Posterior vena cava (tissue), 2 donors: ENCODE measurements around the gene MED6. TPM values are rescaled to one million over a fixed set of nuclear protein-coding genes. Genes with fewer than 3 reads are reported as not detected.

Experiments
- DNase-seq: peaks from one replicate; pipeline ENCODE4 v3.0.0-alpha.2; 2020; ENCODE audit warnings: low spot score
- intact Hi-C, 2 donors: fragments of 100-400 bp; cut with DNase I; formaldehyde crosslinking; loops; one replicate each; pipeline versions ENCODE4 v1.14.1 to v1.14.2; 2022 to 2023
- long read RNA-seq, 2 donors: library from polyadenylated mRNA; unstranded; transcript quantifications; one replicate each; pipeline ENCODE4 v2.0.0, GENCODE V29; 2020 to 2021
- total RNA-seq, 2 donors: library from RNA; stranded (reverse); fragmentation: NEBNext Ultra II Directional; extraction: Animal tissue kit (Norgen Biotek cat#: 25700); gene quantifications; one replicate each; pipeline ENCODE4 v1.2.1, GENCODE V29; 2021
- donor health status: DM: yes; HTN: yes; CAD: no.
- donor health status: DM: yes; HTN: yes; CAD: no.

The MED6 gene
- 10 to 100 TPM; 22.1 to 27.3 TPM for total RNA-seq
- long read RNA-seq, donor 1, partial matches to known transcripts, result 0 of 3 reads
- long read RNA-seq, donor 1, other reads (novel, unspliced or antisense), result 1 of 3 reads
- long read RNA-seq, donor 2, transcript MED6-201 (8 exons, 1,995 nt), result major isoform, 7 of 9 reads
- long read RNA-seq, donor 2, partial matches to known transcripts, result 0 of 9 reads
- long read RNA-seq, donor 2, other reads (novel, unspliced or antisense), result 2 of 9 reads

GRCh38 chr14:70600382-70601157 lies at the start of gene MED6:
TSS of gene MED6 (minus strand) at chr14:70600655. CDS start at chr14:70600637, 18 bp downstream.
- DNase-seq, result peak; percentile 97
- intact Hi-C loops, result no loop called here

GRCh38 chr14:70649803-70650202 lies 49.3 kb upstream of the MED6 start:
- DNase-seq, result no peak
- intact Hi-C loops, result no loop called here

- intact Hi-C loops, result no loop called here
- DNase-seq, result no peak
Measured at GRCh38 chr14:70648346-70648745, 47.9 kb upstream of the MED6 start.

- DNase-seq, result no peak
- intact Hi-C loops, result no loop called here
Measured at GRCh38 chr14:70646705-70647104, 46.2 kb upstream of the MED6 start.

GRCh38 chr14:70645892-70646291 lies 45.4 kb upstream of the MED6 start:
- no peak for DNase-seq
- intact Hi-C loops, result no loop called here

- intact Hi-C loops, result no loop called here
- no peak for DNase-seq
Measured at GRCh38 chr14:70643967-70644366, 43.5 kb upstream of the MED6 start.

- DNase-seq, result peak; percentile 81
- intact Hi-C loops, result no loop called here
Measured at GRCh38 chr14:70642303-70643235, 42.1 kb upstream of the MED6 start.

GRCh38 chr14:70641548-70642302 lies 41.3 kb upstream of the MED6 start, which contains the start of gene TTC9:
TSS of gene TTC9 (plus strand) at chr14:70641916. CDS start at chr14:70642130, 214 bp downstream.
- no peak for DNase-seq
- intact Hi-C loops, result no loop called here

- intact Hi-C loops, result no loop called here
Measured at GRCh38 chr14:70640938-70641547, 40.6 kb upstream of the MED6 start.

GRCh38 chr14:70638416-70638815 lies 38.0 kb upstream of the MED6 start:
- intact Hi-C loops, result no loop called here
- DNase-seq, result no peak

More at GRCh38 chr14:70640938-70641547, 40.6 kb upstream of the MED6 start:
- DNase-seq, result no peak

GRCh38 chr14:70635971-70636595 lies 35.6 kb upstream of the MED6 start:
- intact Hi-C loops, result no loop called here

GRCh38 chr14:70631948-70632347 lies 31.5 kb upstream of the MED6 start:
- intact Hi-C loops, result no loop called here
- DNase-seq, result no peak

More at GRCh38 chr14:70635971-70636595, 35.6 kb upstream of the MED6 start:
- DNase-seq, result no peak

GRCh38 chr14:70624972-70625371 lies 24.5 kb upstream of the MED6 start:
- DNase-seq, result no peak
- intact Hi-C loops, result loop anchor here in 1 of 2 donors (5.0 kb wide), 1 partner anchor 1477 kb away; no protein-coding TSS in a partner anchor

GRCh38 chr14:70622111-70622712 lies 21.8 kb upstream of the MED6 start:
- DNase-seq, result no peak
- intact Hi-C loops, result loop anchor here in 1 of 2 donors (5.0 kb wide), 1 partner anchor 1480 kb away; no protein-coding TSS in a partner anchor

- intact Hi-C loops, result loop anchor here in 1 of 2 donors (5.0 kb wide), 1 partner anchor 1483 kb away; no protein-coding TSS in a partner anchor
- DNase-seq, result no peak
Measured at GRCh38 chr14:70619708-70620107, 19.3 kb upstream of the MED6 start.

GRCh38 chr14:70618314-70618713 lies 17.9 kb upstream of the MED6 start:
- no peak for DNase-seq
- intact Hi-C loops, result no loop called here

GRCh38 chr14:70616646-70617045 lies 16.2 kb upstream of the MED6 start:
- intact Hi-C loops, result no loop called here
- no peak for DNase-seq
